Measurements from ENCODE around the gene TCF4. TPM values are rescaled to one million over a fixed set of nuclear protein-coding genes. Genes with fewer than 3 reads are reported as not detected.

Gene TCF4

Small RNA genes within 50 kb of the gene (microRNA-seq; reads per million reads assigned to microRNA genes)
- not detected for gene MIR4529

Data from HL-60 (cell line).